Activated CD4-positive, alpha-beta memory T cell treated with anti-CD3 and anti-CD28 coated beads, Interleukin-2, amount 10 ng/mL, durations not matched to agents 7 days and 5 days (primary cell): ENCODE results near the gene LASP1NB. TPM values are rescaled to one million over a fixed set of nuclear protein-coding genes. Genes with fewer than 3 reads are reported as not detected.

ENCODE experiments used
- total RNA-seq, 2 experiments: library from RNA; stranded (reverse); gene quantifications; one replicate each; pipeline ENCODE4 v1.2.3, GENCODE V29; 2021

Gene LASP1NB

Other genes with a start within 250 kb of the LASP1NB start
- gene MLLT6, start 220.3 kb upstream of the LASP1NB start, total RNA-seq: 100 to 1,000 TPM; 262 to 265 TPM
- 10 to 100 TPM; 42.8 to 48.6 TPM for gene CISD3, start 195.3 kb upstream of the LASP1NB start, total RNA-seq
- 1 to 10 TPM; 2.6 to 3.3 TPM for gene PCGF2, start 177.3 kb upstream of the LASP1NB start, total RNA-seq
- 100 to 1,000 TPM; 241 to 242 TPM for gene PSMB3, start 172.9 kb upstream of the LASP1NB start, total RNA-seq
- 10 to 100 TPM; 42.0 to 45.7 TPM for gene PIP4K2B, start 126.1 kb upstream of the LASP1NB start, total RNA-seq
- gene CWC25, start 100.3 kb upstream of the LASP1NB start, total RNA-seq: 10 to 100 TPM; 29.0 to 30.1 TPM
- gene RPL23, start 71.9 kb upstream of the LASP1NB start, total RNA-seq: 100 to 1,000 TPM; 933 to 960 TPM
- gene LASP1, start 55.6 kb upstream of the LASP1NB start, total RNA-seq: 100 to 1,000 TPM; 193 to 196 TPM
- not detected for gene FBXO47, start 41.8 kb downstream of the LASP1NB start, total RNA-seq
- gene PLXDC1, start 226.0 kb downstream of the LASP1NB start, total RNA-seq: 1 to 10 TPM; 7.2 to 7.3 TPM
- under 1 TPM in 1 of 2 experiments, not detected in 1; 0.15 TPM for gene ARL5C, start 240.5 kb downstream of the LASP1NB start, total RNA-seq